SH-SY5Y (cell line): ENCODE results near the gene ZC3H14.

ENCODE experiments used
- GATA2 ChIP-seq: IDR thresholded peaks from 2 replicates; pipeline ENCODE4 v1.6.1; 2011; ENCODE audit warnings: mild to moderate bottlenecking, low read depth, low read length
- GATA3 ChIP-seq: IDR thresholded peaks from 2 replicates; pipeline ENCODE4 v1.6.1; 2011; ENCODE audit warnings: low read depth, mild to moderate bottlenecking, low read length, moderate library complexity

GRCh38 chr14:88599761-88600439 lies 37.1 kb downstream of the ZC3H14 start:
- TF ChIP-seq GATA3 = no peak
- no peak for TF ChIP-seq GATA2
